Cardiac fibroblast (primary cell): ENCODE data around the gene WNT7B.

Experiments used
- DNase-seq, 2 donors: peaks; one replicate each; pipeline versions ENCODE4 v3.0.0 to v3.0.0-alpha.2; 2010; ENCODE audit warnings: low read depth in 2 of 2
- H3K4me3 ChIP-seq, 2 donors: replicated peaks in 1 of 2; 1 replicate in 1 of 2; 2 replicates in 1 of 2; pipeline ENCODE4 v1.5.1; 2011; ENCODE audit warnings: low read depth in 2 of 2, low read length in 2 of 2, mild to moderate bottlenecking in 2 of 2, moderate library complexity in 1 of 2
- TF ChIP-seq, protein P1 (sequence below): IDR thresholded peaks from one replicate; pipeline ENCODE4 v1.5.1; 2011; ENCODE audit warnings: low read depth, mild to moderate bottlenecking, low read length, inconsistent platforms

WNT7B gene

DNA sequence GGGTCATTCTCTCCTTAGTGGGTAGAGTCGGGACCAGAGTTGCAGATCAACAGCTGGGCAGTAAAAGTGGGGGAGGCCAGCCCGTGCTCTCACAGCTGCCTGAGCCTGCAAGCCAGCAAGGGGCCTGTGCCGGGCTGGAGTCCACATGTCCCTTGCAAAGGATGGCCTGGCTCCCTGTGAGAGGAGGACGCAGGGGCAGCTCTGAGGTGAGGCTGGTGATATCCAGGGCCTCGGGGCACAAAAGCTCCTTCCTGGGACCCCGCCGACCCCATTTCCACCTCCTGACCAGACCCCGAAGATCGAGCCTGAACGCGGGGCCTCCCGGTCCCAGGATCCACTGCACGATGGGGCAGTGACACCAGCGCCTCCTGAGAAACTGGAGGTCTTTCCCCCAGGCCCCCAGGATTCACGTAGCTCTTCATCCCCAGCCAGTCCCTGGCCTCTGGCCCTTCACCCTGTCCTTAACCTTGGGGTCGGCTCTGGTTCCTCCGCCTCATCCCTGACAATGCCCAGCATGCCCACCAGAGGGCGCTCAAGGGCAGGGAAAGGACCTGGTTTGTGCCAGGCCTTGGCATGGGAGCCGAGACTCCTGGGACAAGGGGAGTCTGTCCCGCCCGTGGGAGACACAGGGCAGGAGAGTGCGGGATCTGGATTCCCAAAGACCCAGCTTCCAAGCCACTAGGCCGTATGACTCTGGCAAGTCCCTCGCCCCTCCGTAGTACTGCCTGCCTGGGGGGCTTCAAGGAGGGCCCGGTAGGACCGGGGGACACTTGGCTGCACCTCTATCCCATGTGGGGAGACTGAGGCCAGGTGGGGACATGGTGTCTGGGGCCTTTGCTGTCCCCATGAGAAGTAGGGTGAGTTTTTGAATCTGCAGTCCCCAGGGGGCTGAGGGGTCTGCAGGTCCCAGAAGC lies 17.8 kb upstream of the WNT7B start:
- TF ChIP-seq, protein P1, sequence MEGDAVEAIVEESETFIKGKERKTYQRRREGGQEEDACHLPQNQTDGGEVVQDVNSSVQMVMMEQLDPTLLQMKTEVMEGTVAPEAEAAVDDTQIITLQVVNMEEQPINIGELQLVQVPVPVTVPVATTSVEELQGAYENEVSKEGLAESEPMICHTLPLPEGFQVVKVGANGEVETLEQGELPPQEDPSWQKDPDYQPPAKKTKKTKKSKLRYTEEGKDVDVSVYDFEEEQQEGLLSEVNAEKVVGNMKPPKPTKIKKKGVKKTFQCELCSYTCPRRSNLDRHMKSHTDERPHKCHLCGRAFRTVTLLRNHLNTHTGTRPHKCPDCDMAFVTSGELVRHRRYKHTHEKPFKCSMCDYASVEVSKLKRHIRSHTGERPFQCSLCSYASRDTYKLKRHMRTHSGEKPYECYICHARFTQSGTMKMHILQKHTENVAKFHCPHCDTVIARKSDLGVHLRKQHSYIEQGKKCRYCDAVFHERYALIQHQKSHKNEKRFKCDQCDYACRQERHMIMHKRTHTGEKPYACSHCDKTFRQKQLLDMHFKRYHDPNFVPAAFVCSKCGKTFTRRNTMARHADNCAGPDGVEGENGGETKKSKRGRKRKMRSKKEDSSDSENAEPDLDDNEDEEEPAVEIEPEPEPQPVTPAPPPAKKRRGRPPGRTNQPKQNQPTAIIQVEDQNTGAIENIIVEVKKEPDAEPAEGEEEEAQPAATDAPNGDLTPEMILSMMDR: peak; percentile 95
- DNase-seq: peak; percentile 68 to 70
- H3K4me3 ChIP-seq: no peak overlapping the region

DNA sequence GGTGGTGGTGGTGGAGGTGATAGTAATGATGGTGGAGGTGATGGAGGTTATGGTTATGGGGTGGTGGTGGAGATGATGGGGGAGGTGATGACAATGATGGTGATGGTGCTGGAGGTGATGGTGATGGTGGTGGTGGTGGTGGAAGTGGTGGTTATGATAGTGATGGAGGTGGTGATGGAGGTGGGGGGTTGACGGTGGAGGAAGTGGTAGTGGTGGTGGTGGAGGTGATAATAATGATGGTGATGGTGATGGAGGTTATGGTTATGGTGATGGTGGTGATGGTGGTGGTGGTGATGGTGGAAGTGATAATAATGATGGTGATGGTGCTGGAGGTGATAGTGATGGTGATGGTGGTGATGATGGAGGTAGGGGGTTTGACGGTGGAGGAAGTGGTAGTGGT lies 16.9 kb upstream of the WNT7B start:
- DNase-seq: no peak
- TF ChIP-seq, protein P1: no peak
- no peak overlapping the region for H3K4me3 ChIP-seq

DNA sequence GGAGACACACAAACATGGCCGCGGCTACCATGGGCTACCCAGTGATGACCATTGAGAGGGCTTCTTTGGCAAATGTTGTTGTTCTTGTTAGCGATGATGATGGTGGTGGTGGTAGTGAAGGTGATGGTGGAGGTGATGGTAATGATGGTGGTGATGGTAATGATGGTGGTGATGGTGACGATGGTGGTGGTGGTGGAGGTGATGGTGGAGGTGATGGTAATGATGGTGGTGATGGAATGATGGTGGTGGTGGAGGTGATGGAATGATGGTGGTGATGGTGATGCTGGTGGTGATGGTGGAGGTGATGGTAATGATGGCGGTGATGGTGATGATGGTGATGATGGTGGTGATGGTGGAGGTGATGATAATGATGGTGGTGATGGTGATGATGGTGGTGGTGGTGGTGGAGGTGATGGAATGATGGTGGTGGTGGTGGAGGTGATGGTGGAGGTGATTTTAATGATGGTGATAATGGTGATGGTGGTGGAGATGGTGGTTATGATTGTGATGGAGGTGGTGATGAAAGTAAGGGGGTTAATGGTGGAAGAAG lies 16.3 kb upstream of the WNT7B start:
- TF ChIP-seq, protein P1: no peak

GRCh38 chr22:45992737-45993136 lies 15.8 kb upstream of the WNT7B start:
- TF ChIP-seq, protein P1: no peak
- DNase-seq: no peak
- H3K4me3 ChIP-seq: no peak overlapping the region

More for the DNA sequence above, 16.3 kb upstream of the WNT7B start:
- no peak for DNase-seq
- no peak overlapping the region for H3K4me3 ChIP-seq

- H3K4me3 ChIP-seq: no peak overlapping the region
- TF ChIP-seq, protein P1: no peak
- no peak for DNase-seq
These were observed 14.1 kb upstream of the WNT7B start for GRCh38 chr22:45991098-45991497.

DNA sequence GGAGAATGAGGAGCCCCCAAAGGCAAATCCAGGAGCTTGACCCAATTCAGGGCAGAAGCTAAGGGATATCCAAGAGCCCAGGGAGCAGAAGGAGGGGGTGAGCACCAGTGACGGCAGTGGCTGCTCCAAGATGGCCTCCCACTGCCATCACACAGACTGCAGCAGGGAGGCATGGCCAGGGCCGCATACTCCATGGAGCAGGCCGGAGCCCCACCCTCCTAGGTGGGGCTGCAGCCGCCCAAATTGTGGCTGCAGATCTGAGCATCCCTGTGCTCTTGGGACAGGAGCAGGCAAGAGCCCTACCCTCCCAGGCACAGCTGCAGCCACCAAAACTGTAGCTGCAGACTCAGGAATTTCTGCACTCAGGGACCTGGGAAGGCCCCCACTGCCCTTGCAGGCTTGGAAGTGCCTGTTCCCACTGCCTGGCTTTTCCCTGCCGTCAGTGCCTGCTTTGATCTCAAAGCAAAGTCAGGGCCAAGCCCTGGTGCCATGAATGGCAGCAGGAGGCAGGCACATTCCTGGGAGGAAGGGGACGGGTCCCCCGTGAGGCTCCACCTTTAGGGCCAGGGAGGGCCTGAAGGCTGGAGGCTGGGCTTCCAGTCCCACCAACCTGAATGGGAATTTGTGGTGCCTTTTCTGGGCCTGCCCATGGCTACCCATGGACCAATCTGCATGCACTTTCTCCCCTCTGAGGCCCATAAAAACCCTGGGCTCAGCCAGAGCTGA lies 10.3 kb upstream of the WNT7B start:
- DNase-seq: no peak
- TF ChIP-seq, protein P1: no peak

More for the DNA sequence above, 10.3 kb upstream of the WNT7B start:
- no peak overlapping the region for H3K4me3 ChIP-seq
